Measurements from ENCODE around the gene TXNDC15. TPM values are rescaled to one million over a fixed set of nuclear protein-coding genes. Genes with fewer than 3 reads are reported as not detected.

The TXNDC15 gene
- total and polyA plus RNA-seq, 2 of the 13 experiments (the other 11 are each of a cell fraction or from before 2014, with no cell fraction given), result 22.2 to 49.9 TPM

GRCh38 chr5:134873987-134874830 lies at the start of gene TXNDC15 (continued):
- TF ChIP-seq ZNF510 (CRISPR knock-in tag; IDR thresholded peaks at IDR 0.05; ENCODE audit: low read depth) (peak; percentile 88; the same call in 1 of the 2 replicates), ZNF256 (CRISPR knock-in tag; conservative IDR thresholded peaks at IDR 0.05) (no peak), ATM (IDR thresholded peaks at IDR 0.05; ENCODE audit: borderline replicate concordance) (no peak), GRHL1 (CRISPR knock-in tag; conservative IDR thresholded peaks at IDR 0.05) (no peak), GTF3A (CRISPR knock-in tag; conservative IDR thresholded peaks at IDR 0.05) (0 out of 2 replicates have a peak, but pooled peaks have one; percentile 6), KLF13 (CRISPR knock-in tag; IDR thresholded peaks at IDR 0.05) (no peak), DNMT1 (CRISPR knock-in tag; IDR thresholded peaks at IDR 0.05) (peak; percentile 85; the same call in 1 of the 2 replicates), ZNF337 (CRISPR knock-in tag; IDR thresholded peaks at IDR 0.05; ENCODE audit: borderline replicate concordance, low read depth) (peak; percentile 82; the same call in 1 of the 2 replicates), ZBTB8A (CRISPR knock-in tag; IDR thresholded peaks at IDR 0.05; ENCODE audit: borderline replicate concordance, low read depth) (no peak), NR2F2 (IDR thresholded peaks at IDR 0.05; ENCODE audit: borderline replicate concordance, low read depth) (peak; percentile 57; the same call in 1 of the 2 replicates), CREB1 (IDR thresholded peaks at IDR 0.05) (0 out of 2 replicates have a peak, but pooled peaks have one; percentile 38), CREB1 (CRISPR knock-in tag; IDR thresholded peaks at IDR 0.05) (no peak), PRPF4 (IDR thresholded peaks at IDR 0.05; ENCODE audit: low read depth, low read length, poor library complexity, severe bottlenecking) (no peak), THAP11 (CRISPR knock-in tag; IDR thresholded peaks at IDR 0.05) (peak; percentile 83)
- TF ChIP-seq, protein P1, sequence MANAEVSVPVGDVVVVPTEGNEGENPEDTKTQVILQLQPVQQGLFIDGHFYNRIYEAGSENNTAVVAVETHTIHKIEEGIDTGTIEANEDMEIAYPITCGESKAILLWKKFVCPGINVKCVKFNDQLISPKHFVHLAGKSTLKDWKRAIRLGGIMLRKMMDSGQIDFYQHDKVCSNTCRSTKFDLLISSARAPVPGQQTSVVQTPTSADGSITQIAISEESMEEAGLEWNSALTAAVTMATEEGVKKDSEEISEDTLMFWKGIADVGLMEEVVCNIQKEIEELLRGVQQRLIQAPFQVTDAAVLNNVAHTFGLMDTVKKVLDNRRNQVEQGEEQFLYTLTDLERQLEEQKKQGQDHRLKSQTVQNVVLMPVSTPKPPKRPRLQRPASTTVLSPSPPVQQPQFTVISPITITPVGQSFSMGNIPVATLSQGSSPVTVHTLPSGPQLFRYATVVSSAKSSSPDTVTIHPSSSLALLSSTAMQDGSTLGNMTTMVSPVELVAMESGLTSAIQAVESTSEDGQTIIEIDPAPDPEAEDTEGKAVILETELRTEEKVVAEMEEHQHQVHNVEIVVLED (CRISPR knock-in tag; IDR thresholded peaks at IDR 0.05; ENCODE audit: borderline replicate concordance), result peak; percentile 88
- TF ChIP-seq, protein P2, sequence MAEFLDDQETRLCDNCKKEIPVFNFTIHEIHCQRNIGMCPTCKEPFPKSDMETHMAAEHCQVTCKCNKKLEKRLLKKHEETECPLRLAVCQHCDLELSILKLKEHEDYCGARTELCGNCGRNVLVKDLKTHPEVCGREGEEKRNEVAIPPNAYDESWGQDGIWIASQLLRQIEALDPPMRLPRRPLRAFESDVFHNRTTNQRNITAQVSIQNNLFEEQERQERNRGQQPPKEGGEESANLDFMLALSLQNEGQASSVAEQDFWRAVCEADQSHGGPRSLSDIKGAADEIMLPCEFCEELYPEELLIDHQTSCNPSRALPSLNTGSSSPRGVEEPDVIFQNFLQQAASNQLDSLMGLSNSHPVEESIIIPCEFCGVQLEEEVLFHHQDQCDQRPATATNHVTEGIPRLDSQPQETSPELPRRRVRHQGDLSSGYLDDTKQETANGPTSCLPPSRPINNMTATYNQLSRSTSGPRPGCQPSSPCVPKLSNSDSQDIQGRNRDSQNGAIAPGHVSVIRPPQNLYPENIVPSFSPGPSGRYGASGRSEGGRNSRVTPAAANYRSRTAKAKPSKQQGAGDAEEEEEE (CRISPR knock-in tag; IDR thresholded peaks at IDR 0.05; ENCODE audit: borderline replicate concordance), result no peak
- TF ChIP-seq, protein P3, sequence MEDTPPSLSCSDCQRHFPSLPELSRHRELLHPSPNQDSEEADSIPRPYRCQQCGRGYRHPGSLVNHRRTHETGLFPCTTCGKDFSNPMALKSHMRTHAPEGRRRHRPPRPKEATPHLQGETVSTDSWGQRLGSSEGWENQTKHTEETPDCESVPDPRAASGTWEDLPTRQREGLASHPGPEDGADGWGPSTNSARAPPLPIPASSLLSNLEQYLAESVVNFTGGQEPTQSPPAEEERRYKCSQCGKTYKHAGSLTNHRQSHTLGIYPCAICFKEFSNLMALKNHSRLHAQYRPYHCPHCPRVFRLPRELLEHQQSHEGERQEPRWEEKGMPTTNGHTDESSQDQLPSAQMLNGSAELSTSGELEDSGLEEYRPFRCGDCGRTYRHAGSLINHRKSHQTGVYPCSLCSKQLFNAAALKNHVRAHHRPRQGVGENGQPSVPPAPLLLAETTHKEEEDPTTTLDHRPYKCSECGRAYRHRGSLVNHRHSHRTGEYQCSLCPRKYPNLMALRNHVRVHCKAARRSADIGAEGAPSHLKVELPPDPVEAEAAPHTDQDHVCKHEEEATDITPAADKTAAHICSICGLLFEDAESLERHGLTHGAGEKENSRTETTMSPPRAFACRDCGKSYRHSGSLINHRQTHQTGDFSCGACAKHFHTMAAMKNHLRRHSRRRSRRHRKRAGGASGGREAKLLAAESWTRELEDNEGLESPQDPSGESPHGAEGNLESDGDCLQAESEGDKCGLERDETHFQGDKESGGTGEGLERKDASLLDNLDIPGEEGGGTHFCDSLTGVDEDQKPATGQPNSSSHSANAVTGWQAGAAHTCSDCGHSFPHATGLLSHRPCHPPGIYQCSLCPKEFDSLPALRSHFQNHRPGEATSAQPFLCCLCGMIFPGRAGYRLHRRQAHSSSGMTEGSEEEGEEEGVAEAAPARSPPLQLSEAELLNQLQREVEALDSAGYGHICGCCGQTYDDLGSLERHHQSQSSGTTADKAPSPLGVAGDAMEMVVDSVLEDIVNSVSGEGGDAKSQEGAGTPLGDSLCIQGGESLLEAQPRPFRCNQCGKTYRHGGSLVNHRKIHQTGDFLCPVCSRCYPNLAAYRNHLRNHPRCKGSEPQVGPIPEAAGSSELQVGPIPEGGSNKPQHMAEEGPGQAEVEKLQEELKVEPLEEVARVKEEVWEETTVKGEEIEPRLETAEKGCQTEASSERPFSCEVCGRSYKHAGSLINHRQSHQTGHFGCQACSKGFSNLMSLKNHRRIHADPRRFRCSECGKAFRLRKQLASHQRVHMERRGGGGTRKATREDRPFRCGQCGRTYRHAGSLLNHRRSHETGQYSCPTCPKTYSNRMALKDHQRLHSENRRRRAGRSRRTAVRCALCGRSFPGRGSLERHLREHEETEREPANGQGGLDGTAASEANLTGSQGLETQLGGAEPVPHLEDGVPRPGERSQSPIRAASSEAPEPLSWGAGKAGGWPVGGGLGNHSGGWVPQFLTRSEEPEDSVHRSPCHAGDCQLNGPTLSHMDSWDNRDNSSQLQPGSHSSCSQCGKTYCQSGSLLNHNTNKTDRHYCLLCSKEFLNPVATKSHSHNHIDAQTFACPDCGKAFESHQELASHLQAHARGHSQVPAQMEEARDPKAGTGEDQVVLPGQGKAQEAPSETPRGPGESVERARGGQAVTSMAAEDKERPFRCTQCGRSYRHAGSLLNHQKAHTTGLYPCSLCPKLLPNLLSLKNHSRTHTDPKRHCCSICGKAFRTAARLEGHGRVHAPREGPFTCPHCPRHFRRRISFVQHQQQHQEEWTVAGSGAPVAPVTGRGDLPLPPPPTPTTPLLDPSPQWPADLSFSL (CRISPR knock-in tag; IDR thresholded peaks at IDR 0.05), result 0 out of 2 replicates have a peak, but pooled peaks have one; percentile 25

Data from HepG2 (cell line).